Glomerular endothelial cell (primary cell): Measurements from ENCODE around the gene ARL10. TPM values are rescaled to one million over a fixed set of nuclear protein-coding genes. Genes with fewer than 3 reads are reported as not detected.
A peak's percentile ranks its signal among the peaks of the same experiment; 100 is the strongest.

Experiments
- DNase-seq: peaks from one replicate; pipeline ENCODE4 v3.0.0-alpha.2; 2011; ENCODE audit warnings: low read depth, low spot score; ENCODE audit errors: extremely low read depth
- total RNA-seq: library from RNA; depleted of rRNA; stranded (reverse); fragments of >200 nt; gene quantifications from 2 replicates; pipeline ENCODE4 v1.2.3, GENCODE V29; 2015

The ARL10 gene
- total RNA-seq, 1 donor from 2014 or later: 21.6 TPM

DNA sequence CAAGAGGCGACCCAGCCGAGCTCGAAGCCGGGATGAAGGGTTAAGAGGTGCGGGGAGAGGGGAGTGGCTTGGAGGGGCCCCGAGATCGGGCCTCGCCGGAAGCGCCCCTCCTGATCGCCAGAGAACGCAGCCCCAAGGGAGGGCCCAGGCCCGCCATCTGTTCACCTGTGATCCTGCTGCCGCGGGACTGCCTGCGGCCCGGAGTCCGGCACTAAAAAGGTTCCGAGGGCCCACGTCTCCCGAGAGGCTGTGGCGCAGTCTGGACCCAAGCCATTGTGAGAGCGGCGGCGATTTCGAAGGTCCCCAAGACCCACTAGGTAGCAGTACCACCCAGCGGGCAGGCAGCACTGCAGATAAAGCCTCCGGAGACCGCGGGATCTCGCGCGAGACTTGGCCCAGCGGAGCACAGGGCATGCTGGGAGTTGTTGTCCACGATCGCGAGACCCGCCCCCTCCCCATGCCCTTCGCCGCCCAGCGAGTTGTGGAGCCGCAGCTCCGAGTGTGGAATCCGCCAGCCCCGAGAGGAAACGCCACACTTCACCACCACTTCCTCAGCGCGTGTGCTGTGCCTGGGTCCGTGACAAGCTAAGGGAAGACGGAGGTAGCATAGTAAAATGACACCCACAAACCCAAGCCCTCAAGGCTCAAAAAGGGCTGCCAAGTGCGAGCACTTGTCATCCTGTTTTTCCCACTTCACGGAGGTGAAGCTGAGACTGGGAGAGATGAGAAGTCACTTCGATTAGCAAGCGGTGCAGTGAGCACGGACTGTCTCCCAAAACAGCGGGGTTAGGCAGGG, 3.7 kb upstream of the ARL10 start, which contains the start of gene KIAA1191:
KIAA1191 (minus strand) TSS at position 328 of the 796 bp plus-strand sequence. CDS start 2,256 bp downstream, outside the sequence.
- peak; percentile 48 for DNase-seq

DNA sequence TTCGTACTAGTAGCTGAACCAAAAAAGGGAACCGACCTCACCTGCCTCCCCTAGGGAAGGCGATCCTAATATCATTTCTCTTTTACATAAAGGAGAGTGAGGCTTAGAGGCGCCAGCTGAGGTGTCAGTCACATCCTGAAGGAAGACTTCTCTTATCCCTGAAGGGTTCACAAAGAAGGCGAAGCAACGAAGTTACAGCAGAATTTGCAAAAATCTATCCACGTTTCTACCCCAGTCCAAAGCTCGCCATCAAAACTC, 3.1 kb upstream of the ARL10 start:
- DNase-seq: no peak

DNA sequence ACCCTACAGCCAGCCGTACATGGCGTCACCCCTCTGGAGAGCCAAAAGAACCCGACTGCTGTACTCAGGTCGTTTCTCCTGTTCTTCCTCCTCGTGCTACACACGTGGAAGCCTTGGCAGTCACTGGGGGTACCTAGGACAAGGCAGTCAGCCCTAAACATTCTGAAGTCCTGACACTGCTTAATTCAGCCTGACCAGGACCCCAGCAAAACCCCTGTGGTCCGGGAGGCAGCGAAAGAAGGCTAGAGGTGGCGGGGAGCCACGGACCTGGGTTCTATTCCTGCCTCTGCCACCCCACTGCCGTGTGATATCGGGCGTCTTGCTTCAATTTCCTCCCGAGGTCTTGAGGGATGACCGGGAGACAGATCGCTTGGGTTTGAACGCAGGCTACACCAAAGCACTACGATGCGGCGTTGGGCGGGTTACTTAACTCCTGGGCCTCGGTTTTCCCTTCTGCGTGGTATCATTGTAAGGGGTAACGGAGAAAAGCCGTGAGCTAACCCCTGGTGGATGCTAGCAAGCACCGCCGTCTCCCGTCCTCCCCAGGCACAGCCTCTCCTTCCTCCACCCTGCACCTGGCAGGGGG, 429 bp upstream of the ARL10 start:
- no peak for DNase-seq

DNA sequence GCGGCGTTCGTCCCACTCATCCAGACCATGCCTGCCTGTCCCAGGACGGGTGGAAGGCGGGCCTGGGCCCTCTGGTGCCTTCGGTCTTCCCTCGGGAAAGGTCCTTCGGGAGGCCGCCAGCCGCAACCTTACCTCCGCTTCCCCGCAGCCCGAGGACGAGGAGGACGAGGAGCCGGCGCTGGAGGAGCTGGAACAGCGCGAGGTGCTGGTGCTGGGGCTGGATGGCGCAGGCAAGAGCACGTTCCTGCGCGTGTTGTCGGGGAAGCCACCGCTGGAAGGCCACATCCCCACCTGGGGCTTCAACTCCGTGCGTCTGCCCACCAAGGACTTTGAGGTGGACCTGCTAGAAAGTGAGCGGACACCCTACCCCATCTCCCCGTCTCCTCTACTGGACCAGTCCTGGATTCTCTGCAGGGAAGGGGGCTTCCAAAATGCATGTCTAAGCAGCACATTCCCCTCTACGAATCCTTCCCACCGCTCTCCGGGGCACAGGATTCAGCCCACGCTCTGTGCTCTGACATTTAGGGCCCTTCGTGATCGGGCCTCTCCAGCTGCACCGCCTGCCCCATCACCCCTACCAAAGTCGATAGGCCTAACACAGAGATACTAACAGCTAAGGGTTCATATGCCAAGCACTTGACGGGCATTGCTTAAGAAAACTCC, 1.1 kb downstream of the ARL10 start:
- DNase-seq: no peak

DNA sequence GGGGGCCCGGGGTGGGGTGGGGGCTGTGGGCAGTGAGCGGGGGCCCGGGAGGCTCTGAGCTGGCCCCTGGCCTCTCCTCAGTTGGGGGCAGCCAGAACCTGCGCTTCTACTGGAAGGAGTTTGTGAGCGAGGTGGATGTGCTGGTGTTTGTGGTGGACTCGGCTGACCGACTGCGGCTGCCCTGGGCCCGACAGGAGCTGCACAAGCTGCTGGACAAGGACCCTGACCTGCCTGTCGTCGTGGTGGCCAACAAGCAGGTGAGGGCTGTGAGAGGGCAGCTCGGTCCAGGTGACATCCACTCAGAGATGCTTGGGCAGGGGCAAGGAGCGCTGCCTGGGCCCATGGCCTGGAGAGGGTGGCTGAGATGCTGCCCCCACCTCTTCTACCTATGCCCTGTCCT, 3.4 kb downstream of the ARL10 start:
- no peak for DNase-seq

DNA sequence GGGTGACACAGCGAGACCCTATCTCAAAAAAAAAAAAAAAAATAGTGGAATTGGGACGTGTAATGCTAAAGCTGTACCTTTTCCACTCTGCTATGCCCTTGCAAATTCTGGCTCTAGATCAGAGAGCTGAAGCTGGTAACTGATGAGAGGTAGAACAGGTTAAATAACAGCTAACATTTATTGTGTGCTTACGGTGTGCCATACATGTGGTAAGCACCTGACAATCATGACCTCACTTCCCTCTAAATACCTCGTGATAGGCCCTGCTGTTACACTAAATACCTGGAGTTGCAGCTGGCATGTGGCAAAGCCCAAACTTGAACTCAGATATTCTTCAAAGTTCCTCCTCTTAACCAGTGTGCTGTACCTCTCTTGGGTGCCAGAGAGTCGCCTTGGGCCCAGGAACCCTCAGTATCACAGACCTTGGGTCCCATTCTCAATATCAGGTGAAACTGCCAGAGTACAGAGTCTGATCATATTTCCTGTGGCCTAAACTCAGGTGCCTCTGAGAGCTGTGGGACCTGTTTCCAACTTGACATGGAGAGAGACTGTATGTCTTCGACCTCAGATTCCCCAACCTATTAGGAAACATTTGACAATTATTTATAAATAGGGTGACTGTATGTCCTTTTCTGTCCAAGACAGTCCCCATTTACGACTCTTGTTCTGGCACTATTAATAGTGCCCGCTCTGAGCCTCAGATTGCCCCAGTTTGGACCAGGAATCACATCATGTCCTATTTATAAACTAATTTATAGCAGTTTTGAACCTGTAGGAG, 4.8 kb downstream of the ARL10 start:
- DNase-seq: no peak

DNA sequence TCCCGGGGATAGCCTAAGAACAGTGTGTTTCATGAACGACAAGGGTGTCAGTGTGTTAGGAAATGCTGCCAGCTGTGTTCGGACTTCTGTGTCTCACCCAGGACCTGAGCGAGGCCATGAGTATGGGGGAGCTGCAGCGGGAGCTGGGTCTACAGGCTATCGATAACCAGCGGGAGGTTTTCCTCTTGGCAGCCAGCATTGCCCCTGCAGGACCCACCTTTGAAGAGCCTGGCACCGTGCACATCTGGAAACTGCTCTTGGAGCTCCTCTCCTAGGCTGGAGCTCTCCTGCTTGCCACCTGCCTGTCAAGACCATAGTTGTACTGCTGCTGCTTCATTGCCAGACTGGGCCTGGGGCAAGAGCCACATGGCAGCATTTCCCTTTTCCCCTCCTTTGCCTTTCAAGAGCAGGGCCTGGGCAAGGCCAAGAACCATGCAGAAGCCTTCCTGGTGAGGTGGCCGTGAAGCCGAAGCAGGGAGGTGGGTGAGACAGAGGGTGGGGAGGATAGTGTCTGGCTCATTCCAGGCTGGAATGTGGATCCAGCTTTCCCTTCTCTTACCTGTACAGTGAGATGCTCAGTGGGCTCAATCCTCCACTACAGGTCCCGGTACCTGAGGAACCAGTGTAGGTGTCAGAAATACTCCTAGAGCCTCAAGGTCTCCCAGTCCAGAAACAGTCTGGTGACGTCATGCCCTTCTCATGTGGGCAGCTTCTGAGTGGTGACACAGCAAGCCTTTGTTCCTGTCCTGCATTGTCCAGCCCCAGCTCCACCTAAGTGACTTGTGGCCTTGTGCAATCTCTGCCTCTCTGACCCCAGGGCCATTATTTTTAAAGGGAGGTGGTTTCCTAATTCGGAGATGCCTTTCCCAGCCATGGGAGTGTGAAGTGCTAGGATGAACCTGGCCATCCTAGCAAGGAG, 6.6 kb downstream of the ARL10 start:
- DNase-seq: no peak

DNA sequence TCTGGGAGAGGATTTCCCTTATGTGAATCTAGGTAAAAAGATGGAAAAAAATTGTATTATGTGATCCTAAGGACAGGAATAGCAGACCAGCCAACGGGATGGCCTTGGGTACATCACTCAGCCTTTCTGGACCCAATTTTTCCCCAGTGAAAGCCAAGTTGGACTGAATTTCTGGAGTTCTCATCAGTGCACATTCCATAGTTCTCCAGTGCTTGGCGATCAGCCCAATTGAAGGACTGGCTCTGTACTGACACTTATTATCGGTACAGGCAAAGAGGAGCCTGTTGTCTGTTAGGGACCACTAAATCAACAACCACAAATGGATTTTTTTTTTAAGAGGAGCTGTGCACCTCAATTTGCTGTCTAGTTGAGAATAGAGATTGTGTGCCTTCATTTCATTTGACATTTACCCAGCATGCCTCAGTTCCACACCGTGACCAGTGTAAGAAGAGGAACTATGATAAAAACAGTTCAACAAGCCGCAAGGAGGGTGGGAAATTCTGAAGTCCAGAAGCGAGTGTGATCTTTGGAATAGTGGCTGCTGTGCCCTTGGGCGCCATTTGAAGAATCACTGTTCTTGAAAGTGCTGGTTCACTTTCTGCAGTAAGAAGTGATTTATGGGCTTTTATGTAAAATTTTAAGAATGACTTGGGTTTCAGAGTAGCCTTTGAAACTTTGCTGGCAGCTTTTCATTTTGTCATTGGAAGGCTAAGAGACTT, 8.0 kb downstream of the ARL10 start:
- no peak for DNase-seq

DNA sequence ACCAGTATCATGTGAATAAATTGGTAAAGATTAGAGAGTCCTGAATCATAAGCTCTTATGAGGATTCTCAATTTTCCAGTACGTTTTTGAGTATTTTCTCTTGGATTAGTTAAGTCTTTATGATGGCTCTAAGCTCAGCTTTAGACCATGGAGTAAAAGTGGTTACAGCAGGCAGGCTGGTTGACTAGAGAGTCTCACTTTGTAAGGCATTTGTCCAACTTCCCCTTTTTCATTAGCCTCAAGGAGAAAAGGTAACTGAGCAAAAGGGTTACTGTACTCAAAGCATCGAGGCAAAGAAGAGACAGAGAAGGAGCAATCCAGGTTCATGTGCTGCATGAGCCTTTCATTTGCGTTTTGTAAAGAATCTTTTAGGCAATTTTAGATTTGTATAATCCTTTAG, 14.6 kb downstream of the ARL10 start:
- no peak for DNase-seq

DNA sequence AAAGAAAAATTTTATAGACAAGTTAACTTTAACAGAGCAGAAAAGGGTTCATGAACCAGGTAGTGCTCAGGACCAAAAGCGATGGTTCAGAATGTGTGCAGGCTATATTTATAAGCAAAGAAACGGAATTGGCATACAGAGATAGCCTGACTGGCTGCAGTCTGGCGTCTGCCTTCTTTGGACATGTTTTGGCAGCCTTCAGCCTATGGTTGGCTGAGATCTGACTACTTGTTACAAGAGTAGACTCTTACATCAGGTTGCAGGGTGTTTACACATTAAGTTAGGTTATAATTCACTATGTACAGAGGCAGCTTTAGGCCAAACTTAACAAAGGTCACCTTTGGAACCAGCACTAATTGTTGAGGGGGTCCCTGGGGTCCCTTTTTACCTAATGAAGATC, 16.1 kb downstream of the ARL10 start:
- no peak for DNase-seq

DNA sequence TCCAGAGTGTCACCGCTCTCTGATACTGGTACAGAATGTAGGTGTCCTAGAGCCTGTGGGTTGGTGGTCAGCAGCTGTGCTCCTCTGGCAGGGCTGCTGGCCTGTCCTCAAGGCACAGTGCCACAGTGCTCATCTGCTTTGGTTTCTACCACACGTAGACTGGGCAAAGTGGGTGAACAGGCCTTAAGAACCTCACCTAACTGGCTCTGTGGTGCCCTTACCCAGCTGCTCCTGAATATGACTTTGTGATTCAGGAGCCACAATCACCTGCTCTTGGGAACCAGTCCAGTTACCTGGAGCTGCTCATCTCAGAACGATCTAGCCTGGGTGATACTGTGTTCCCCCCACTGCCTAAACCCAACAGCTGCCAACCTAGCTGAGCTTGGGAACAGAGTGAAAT, 16.7 kb downstream of the ARL10 start:
- no peak for DNase-seq

DNA sequence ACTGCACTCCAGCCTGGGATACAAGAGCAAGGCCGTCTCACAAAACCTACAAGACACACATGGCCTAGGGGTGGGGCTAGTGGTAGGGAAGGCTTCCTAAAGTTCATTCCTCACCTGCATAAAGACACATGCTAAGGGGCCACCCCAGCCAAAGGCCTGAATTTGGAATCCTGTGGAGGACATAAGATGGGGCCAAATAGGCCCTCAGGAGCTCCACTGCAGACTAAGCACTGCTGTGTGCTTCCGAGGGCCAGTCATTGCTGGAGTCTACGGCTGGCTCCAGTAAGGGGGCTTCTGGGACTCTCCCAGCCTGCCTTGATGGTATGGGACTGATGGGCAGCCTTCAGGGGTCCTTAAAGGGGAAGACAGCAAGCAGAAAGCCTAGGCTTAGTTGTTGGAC, 17.4 kb downstream of the ARL10 start:
- no peak for DNase-seq

DNA sequence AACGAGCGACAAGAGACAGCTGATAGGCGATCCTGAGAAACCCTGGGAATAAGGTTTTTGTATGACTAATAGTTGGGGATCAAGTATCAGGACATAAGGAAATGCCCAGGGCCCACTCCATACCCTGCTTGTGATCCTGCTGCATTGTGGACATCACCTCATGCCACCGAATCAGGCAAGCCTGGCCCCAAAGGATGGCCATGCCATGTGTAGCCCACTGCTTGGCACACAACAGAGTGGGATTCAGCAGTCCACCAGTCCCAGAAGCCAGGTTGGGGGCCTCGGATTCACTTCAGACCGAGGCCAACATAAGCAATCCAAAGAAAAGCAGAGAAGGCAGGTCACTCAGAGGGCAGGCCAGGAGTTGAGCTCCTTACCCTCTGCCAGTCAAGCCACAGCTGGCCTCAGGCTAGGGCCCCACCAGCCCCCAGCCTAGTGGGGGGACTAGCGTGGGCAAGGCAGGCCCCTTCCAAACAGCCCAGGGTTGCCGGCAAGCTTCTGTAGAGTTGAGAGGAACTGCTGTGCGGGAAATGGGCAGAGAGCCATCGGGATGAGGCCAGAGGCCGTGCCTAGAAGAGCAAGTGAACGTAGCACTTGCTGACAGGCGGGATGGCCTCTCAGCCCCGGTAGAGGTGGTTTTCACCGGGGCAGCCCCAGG, 18.1 kb downstream of the ARL10 start:
- DNase-seq: no peak

DNA sequence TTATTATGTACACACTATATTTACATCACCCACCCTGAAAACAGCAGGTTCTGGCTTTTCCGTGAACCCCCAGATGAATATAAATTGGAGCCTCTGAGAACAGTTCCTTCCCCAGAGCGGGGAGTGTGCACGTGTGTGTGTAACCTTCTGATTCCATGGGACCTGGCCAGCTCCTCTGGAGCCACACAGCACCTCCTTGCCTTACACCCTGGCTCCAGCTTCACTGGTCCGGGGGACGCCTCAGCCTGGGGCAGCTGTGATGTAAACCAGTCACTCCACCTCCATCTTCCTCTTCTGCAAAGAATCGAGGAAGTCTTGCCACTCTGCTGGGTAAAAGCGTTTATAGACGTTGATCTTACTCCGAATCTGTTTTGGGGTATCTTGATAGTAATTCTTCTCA, 18.7 kb downstream of the ARL10 start:
- no peak for DNase-seq

DNA sequence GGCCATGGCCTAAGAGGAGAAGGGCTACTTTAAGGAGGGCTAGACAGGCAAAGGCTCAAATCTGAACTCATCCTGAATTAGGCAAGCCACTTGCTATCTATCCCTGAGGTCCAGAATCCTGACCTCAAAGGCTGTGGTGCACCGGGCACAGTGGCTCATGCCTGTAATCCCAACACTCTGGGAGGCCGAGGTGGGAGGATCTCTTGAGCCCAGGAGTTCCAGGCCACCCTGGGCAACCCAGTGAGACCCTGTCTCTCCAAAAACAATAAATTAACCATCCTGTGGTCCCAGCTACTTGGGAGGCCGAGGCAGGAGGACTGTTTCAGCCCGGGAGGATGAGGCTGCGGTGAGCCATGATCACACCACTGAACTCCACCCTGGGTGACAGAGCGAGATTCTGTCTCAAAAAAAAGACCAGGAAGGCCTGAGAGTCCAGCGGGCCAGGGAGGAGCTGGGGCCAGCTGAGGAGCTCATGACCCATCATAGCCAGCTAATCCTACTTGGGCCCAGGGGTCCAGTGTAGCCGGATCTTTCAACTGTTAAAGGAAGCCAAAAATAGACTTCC, 19.2 kb downstream of the ARL10 start:
- no peak for DNase-seq

DNA sequence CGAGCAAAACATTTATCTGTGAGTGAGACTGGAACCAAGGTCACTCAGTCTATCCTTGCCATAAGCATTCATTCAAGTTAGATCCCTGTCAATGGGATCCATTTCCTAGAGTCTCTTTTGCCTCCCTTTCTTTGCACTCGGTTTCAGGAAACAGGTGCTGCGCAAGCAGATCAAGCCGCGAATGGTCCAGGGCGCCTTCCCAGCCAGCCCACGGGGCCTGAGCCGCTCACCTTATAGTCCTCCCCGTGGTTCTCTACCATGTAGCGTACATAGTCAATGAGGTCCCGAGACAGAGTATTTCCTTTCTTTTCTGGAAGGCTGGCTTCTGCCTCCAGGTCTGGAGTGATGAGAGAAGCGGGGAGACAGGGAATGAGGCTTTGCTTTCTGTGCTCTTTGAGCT, 19.7 kb downstream of the ARL10 start:
- DNase-seq: no peak

DNA sequence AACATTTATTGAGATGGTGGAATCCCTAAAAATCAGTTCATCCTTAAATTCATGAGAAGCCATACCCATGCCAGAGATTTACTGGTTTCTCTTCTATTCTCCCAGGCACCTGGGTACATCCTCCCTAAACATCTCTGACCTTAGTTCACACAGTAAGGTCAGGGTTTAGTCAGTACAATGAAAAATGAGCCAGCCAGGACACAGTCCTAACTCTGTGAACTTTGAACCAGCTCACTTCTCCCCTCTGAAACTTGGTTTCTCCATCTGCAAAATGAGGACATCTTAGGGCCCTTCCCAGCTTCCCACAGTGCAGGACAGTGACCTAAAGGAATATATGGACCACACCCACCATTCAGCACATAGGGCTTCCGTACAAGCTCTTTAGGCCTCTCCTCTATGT, 21.2 kb downstream of the ARL10 start:
- no peak for DNase-seq

DNA sequence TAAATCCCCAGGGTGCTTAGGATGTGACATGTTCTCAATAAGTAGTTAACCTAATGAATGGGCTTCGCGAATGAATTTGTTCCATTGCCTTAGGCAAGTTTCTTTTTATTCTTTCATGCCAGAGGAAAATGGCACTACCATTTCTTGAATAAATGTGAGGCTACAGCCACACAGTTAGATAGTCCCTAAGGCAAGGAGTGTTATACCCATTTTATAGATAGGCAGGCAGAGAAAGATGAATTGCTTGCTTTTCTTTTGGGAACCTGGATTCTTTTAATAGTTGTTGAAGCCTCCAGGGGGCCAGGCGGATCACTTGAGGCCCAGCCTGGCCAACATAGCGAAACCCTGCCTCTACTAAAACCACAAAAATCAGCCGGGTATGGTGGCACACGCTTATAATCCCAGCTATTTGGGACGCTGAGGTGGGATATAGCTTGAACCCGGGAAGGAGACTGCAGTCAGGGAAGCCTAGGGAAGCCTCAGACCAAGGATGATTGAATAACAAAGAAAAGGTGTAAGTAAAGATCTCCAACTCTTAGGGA, 22.2 kb downstream of the ARL10 start:
- no peak for DNase-seq

DNA sequence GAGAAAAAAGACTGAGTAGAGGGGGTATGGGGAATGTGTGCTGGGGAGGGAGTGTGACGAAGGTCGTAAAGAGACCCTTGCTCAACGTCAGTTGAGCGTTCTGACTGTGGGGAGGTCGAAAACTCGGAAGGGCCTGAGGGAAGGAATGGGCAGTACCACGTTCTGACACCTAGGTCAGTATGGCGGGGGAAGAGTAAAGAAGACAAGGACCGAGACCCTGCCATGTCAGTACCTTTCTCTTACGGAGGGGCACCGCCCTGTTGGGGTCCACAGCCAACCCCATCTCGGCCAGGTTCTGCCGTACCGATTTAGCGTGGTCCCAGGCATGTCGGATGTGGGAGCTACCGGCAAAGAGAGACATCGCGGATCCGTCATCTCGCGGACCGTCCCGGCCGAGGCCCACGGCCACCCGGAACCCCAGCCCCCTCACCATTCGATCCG, 22.7 kb downstream of the ARL10 start:
- DNase-seq: no peak
